Measurements from ENCODE around the gene RHOB.

RHOB gene

GRCh38 chr2:20496076-20496872, 49.4 kb downstream of the RHOB start:
- DNase-seq = no peak

GRCh38 chr2:20496942-20497341, 50.1 kb downstream of the RHOB start:
- DNase-seq = no peak

Data from CD4-positive, alpha-beta T cell treated with Interferon gamma for 1 hour (primary cell).